Measurements from ENCODE around the gene SPRY4.

DNA sequence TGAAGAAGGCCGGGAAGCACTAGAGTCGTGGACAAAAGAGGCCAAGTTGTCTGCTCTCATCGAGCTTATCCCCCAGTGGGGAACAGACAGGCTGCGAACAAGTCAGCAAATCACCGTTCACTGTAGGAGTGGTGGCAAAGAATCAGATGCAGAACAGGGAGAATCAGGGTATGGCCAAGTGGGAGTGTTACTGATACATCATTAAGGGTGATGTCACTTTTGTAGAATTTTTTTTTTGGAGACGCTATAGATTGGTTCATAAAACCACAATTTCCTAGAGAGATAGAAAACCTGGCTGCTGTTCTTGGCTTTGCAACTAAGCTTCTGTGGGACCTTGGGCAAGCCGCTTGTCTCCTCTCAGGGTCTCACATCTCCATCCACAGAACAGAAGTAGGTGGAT is 21.3 kb downstream of the SPRY4 start:
- TF ChIP-seq, protein P1, sequence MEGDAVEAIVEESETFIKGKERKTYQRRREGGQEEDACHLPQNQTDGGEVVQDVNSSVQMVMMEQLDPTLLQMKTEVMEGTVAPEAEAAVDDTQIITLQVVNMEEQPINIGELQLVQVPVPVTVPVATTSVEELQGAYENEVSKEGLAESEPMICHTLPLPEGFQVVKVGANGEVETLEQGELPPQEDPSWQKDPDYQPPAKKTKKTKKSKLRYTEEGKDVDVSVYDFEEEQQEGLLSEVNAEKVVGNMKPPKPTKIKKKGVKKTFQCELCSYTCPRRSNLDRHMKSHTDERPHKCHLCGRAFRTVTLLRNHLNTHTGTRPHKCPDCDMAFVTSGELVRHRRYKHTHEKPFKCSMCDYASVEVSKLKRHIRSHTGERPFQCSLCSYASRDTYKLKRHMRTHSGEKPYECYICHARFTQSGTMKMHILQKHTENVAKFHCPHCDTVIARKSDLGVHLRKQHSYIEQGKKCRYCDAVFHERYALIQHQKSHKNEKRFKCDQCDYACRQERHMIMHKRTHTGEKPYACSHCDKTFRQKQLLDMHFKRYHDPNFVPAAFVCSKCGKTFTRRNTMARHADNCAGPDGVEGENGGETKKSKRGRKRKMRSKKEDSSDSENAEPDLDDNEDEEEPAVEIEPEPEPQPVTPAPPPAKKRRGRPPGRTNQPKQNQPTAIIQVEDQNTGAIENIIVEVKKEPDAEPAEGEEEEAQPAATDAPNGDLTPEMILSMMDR (conservative IDR thresholded peaks at IDR 0.05; ENCODE audit: low read depth, low read length), result no peak
- TF ChIP-seq EZH2 (IDR thresholded peaks at IDR 0.05; ENCODE audit: borderline replicate concordance, low read depth, low read length, poor library complexity, severe bottlenecking), result no peak
